Neural progenitor cell (in vitro differentiated cells): ENCODE data around the gene CNTNAP3. TPM values are rescaled to one million over a fixed set of nuclear protein-coding genes. Genes with fewer than 3 reads are reported as not detected.
"Not testable (repeated sequence)": the region's sequence is repeated elsewhere in the genome, so short reads cannot be mapped to it uniquely, and the experiment has no call there.

Experiments used
- DNase-seq: peaks from one replicate; pipeline ENCODE4 v3.0.0-alpha.2; 2016; ENCODE audit warnings: low spot score
- H2AFZ ChIP-seq: fragments of 200-600 bp; sonication (generic); replicated peaks from 2 replicates; pipeline ENCODE4 v1.6.1; 2016; ENCODE audit warnings: antibody characterized with exemption
- H3F3A ChIP-seq: fragments of 200-600 bp; sonication (generic); 2 replicates; pipeline ENCODE4 v1.6.1; 2016; ENCODE audit warnings: antibody characterized with exemption, low read depth
- H3K27ac ChIP-seq: fragments of 200-600 bp; sonication (generic); 2 replicates; pipeline ENCODE4 v1.5.1; 2016; ENCODE audit warnings: mild to moderate bottlenecking
- H3K27me3 ChIP-seq: fragments of 200-600 bp; sonication (generic); 2 replicates; pipeline ENCODE4 v1.6.1; 2016; ENCODE audit warnings: mild to moderate bottlenecking, moderate library complexity
- H3K36me3 ChIP-seq: fragments of 200-600 bp; sonication (generic); 2 replicates; pipeline ENCODE4 v1.5.1; 2016
- H3K4me1 ChIP-seq: fragments of 200-600 bp; sonication (generic); 2 replicates; pipeline ENCODE4 v1.6.1; 2016; ENCODE audit warnings: mixed run types
- H3K4me2 ChIP-seq: fragments of 200-600 bp; sonication (generic); 2 replicates; pipeline ENCODE4 v1.6.1; 2016
- H3K4me3 ChIP-seq: fragments of 200-600 bp; sonication (generic); 2 replicates; pipeline ENCODE4 v1.5.1; 2016
- H3K79me2 ChIP-seq: fragments of 200-600 bp; sonication (generic); 2 replicates; pipeline ENCODE4 v1.6.1; 2016; ENCODE audit warnings: low read depth
- H3K9ac ChIP-seq: fragments of 200-600 bp; sonication (generic); 2 replicates; pipeline ENCODE4 v1.6.1; 2016
- H3K9me3 ChIP-seq: fragments of 200-600 bp; sonication (generic); 2 replicates; pipeline ENCODE4 v1.5.1; 2016; ENCODE audit warnings: low read depth
- H4K20me1 ChIP-seq: fragments of 200-600 bp; sonication (generic); 2 replicates; pipeline ENCODE4 v1.6.1; 2016; ENCODE audit warnings: low read depth
- H3K27ac Mint-ChIP-seq: 3 replicates; pipeline ENCODE4 v1.8.0; 2021; ENCODE audit warnings: mixed read lengths
- H3K27me3 Mint-ChIP-seq: 2 replicates; pipeline ENCODE4 v1.8.0; 2022; ENCODE audit warnings: low read depth, mild to moderate bottlenecking, inconsistent platforms, moderate library complexity, mixed read lengths; ENCODE audit not compliant: insufficient read depth
- H3K36me3 Mint-ChIP-seq: 3 replicates; pipeline ENCODE4 v1.8.0; 2021; ENCODE audit warnings: mixed read lengths
- H3K4me1 Mint-ChIP-seq: 3 replicates; pipeline ENCODE4 v1.8.0; 2021; ENCODE audit warnings: mixed read lengths
- H3K4me3 Mint-ChIP-seq: 3 replicates; pipeline ENCODE4 v1.8.0; 2021; ENCODE audit warnings: mild to moderate bottlenecking, moderate library complexity, mixed read lengths
- H3K9me3 Mint-ChIP-seq: 3 replicates; pipeline ENCODE4 v1.8.0; 2020; ENCODE audit warnings: mixed read lengths
- total RNA-seq: library from RNA; depleted of rRNA; stranded (reverse); fragments of >200 nt; gene quantifications from 2 replicates; pipeline ENCODE4 v1.2.3, GENCODE V29; 2015; ENCODE audit warnings: low replicate concordance

Gene CNTNAP3
- 21.8 and 25.8 TPM in 2 replicates for total RNA-seq

GRCh38 chr9:39287980-39288379 is at the start of gene CNTNAP3:
TSS of gene CNTNAP3 (minus strand) at chr9:39288167. CDS start at chr9:39288064, 103 bp downstream.
- H3K27ac ChIP-seq, H3K4me1 ChIP-seq, H3K4me2 ChIP-seq, H3K9me3 ChIP-seq, H4K20me1 ChIP-seq, H3F3A ChIP-seq, H2AFZ ChIP-seq, H3K36me3 ChIP-seq, H3K36me3 Mint-ChIP-seq, H3K9me3 Mint-ChIP-seq, H3K27me3 ChIP-seq, H3K27ac Mint-ChIP-seq, H3K27me3 Mint-ChIP-seq, H3K79me2 ChIP-seq, H3K4me1 Mint-ChIP-seq, H3K9ac ChIP-seq: not testable (repeated sequence)
- H3K4me3 ChIP-seq = peak within 1 kb of the TSS; percentile 35
- H3K4me3 Mint-ChIP-seq = peak within 1 kb of the TSS; percentile 81
- peak; percentile 50 for DNase-seq

- H3K4me1 Mint-ChIP-seq, H3K9ac ChIP-seq, H3K4me3 Mint-ChIP-seq, H3K4me3 ChIP-seq, H3F3A ChIP-seq, H4K20me1 ChIP-seq, H3K9me3 ChIP-seq, H3K36me3 ChIP-seq, H3K4me2 ChIP-seq, H3K27me3 ChIP-seq, H3K79me2 ChIP-seq, H2AFZ ChIP-seq, H3K27ac ChIP-seq, H3K27me3 Mint-ChIP-seq, DNase-seq, H3K9me3 Mint-ChIP-seq, H3K4me1 ChIP-seq, H3K36me3 Mint-ChIP-seq, H3K27ac Mint-ChIP-seq: not testable (repeated sequence)
These were observed 8.0 kb downstream of the CNTNAP3 start for GRCh38 chr9:39279995-39280394.

GRCh38 chr9:39242513-39242912 is 45.5 kb downstream of the CNTNAP3 start:
- not testable (repeated sequence) for H3K36me3 Mint-ChIP-seq, H3K79me2 ChIP-seq, DNase-seq, H3K9me3 ChIP-seq, H3K4me3 Mint-ChIP-seq, H3K4me2 ChIP-seq, H3K27ac Mint-ChIP-seq, H3F3A ChIP-seq, H3K27me3 ChIP-seq, H4K20me1 ChIP-seq, H3K9ac ChIP-seq, H3K4me1 Mint-ChIP-seq, H3K9me3 Mint-ChIP-seq, H3K27me3 Mint-ChIP-seq, H3K36me3 ChIP-seq, H3K27ac ChIP-seq, H3K4me3 ChIP-seq, H2AFZ ChIP-seq, H3K4me1 ChIP-seq

- H3K36me3 ChIP-seq, H3K4me2 ChIP-seq, H3K79me2 ChIP-seq, H3K4me3 ChIP-seq, H3F3A ChIP-seq, H3K27me3 Mint-ChIP-seq, H3K27ac Mint-ChIP-seq, DNase-seq, H3K36me3 Mint-ChIP-seq, H3K4me1 ChIP-seq, H4K20me1 ChIP-seq, H3K27me3 ChIP-seq, H2AFZ ChIP-seq, H3K9me3 ChIP-seq, H3K9ac ChIP-seq, H3K9me3 Mint-ChIP-seq, H3K4me3 Mint-ChIP-seq, H3K27ac ChIP-seq, H3K4me1 Mint-ChIP-seq: not testable (repeated sequence)
These were observed 55.6 kb downstream of the CNTNAP3 start for GRCh38 chr9:39232130-39232991.

- not testable (repeated sequence) for H3K27ac Mint-ChIP-seq, H3K4me1 ChIP-seq, H3K36me3 Mint-ChIP-seq, H3K4me3 Mint-ChIP-seq, H3K36me3 ChIP-seq, DNase-seq, H3F3A ChIP-seq, H3K4me3 ChIP-seq, H3K27ac ChIP-seq, H3K9ac ChIP-seq, H3K9me3 Mint-ChIP-seq, H3K27me3 Mint-ChIP-seq, H3K27me3 ChIP-seq, H3K4me2 ChIP-seq, H4K20me1 ChIP-seq, H3K4me1 Mint-ChIP-seq, H2AFZ ChIP-seq, H3K9me3 ChIP-seq, H3K79me2 ChIP-seq
These were observed 72.0 kb downstream of the CNTNAP3 start for GRCh38 chr9:39215976-39216375.

GRCh38 chr9:39209773-39210172 is 78.2 kb downstream of the CNTNAP3 start:
- H3K79me2 ChIP-seq, H3K9me3 ChIP-seq, H3K36me3 ChIP-seq, H3K27me3 ChIP-seq, H3K4me2 ChIP-seq, H3K27ac Mint-ChIP-seq, H4K20me1 ChIP-seq, H3K4me1 Mint-ChIP-seq, H3K9me3 Mint-ChIP-seq, H3K27me3 Mint-ChIP-seq, H3K4me1 ChIP-seq, H3K36me3 Mint-ChIP-seq, H3K27ac ChIP-seq, H3F3A ChIP-seq, H3K9ac ChIP-seq, H3K4me3 ChIP-seq, H2AFZ ChIP-seq, DNase-seq, H3K4me3 Mint-ChIP-seq: not testable (repeated sequence)

- H3K9me3 ChIP-seq = not testable (repeated sequence)
These were observed 81.3 kb downstream of the CNTNAP3 start for GRCh38 chr9:39206643-39207042.

GRCh38 chr9:39205842-39206241 is 82.1 kb downstream of the CNTNAP3 start:
- not testable (repeated sequence) for H4K20me1 ChIP-seq, DNase-seq, H3K9me3 Mint-ChIP-seq, H3K27ac Mint-ChIP-seq, H3K9ac ChIP-seq, H3K4me1 ChIP-seq, H3F3A ChIP-seq, H3K27ac ChIP-seq, H3K27me3 Mint-ChIP-seq, H3K4me3 Mint-ChIP-seq, H3K36me3 Mint-ChIP-seq, H3K36me3 ChIP-seq, H3K4me3 ChIP-seq, H3K79me2 ChIP-seq, H3K9me3 ChIP-seq, H3K27me3 ChIP-seq, H2AFZ ChIP-seq, H3K4me1 Mint-ChIP-seq, H3K4me2 ChIP-seq

More at GRCh38 chr9:39206643-39207042, 81.3 kb downstream of the CNTNAP3 start:
- not testable (repeated sequence) for H3K4me2 ChIP-seq, DNase-seq, H4K20me1 ChIP-seq, H3K79me2 ChIP-seq, H3K36me3 ChIP-seq, H3K4me3 ChIP-seq, H3K27ac Mint-ChIP-seq, H3K27me3 ChIP-seq, H3F3A ChIP-seq, H3K4me1 ChIP-seq, H3K27ac ChIP-seq, H3K36me3 Mint-ChIP-seq, H3K9ac ChIP-seq, H3K27me3 Mint-ChIP-seq, H3K4me1 Mint-ChIP-seq, H2AFZ ChIP-seq, H3K9me3 Mint-ChIP-seq, H3K4me3 Mint-ChIP-seq
